Prostate gland (tissue), 2 donors: Measurements from ENCODE around the gene SLC26A5. TPM values are rescaled to one million over a fixed set of nuclear protein-coding genes. Genes with fewer than 3 reads are reported as not detected.
A peak's percentile ranks its signal among the peaks of the same experiment; 100 is the strongest.

ENCODE experiments used
- DNase-seq: peaks from one replicate; pipeline ENCODE4 v3.0.0-alpha.2; 2019; ENCODE audit warnings: low spot score
- H3K27ac ChIP-seq, 2 donors: fragments of 200-600 bp; sonication (generic); 2 replicates each; pipeline ENCODE4 v1.5.1; 2017 to 2019
- H3K27me3 ChIP-seq: fragments of 200-600 bp; sonication (generic); replicated peaks from 2 replicates; pipeline ENCODE4 v1.5.1; 2019; ENCODE audit not compliant: insufficient read depth
- H3K36me3 ChIP-seq, 2 donors: fragments of 200-600 bp; sonication (generic); 1 replicate in 1 of 2; 2 replicates in 1 of 2; pipeline versions ENCODE4 v1.5.1 to v1.8.1; 2017 to 2019
- H3K4me1 ChIP-seq: fragments of 200-600 bp; sonication (generic); replicated peaks from 2 replicates; pipeline ENCODE4 v1.5.1; 2019
- H3K4me3 ChIP-seq, 2 donors: fragments of 200-600 bp; sonication (generic); 2 replicates each; pipeline ENCODE4 v1.5.1; 2017 to 2019
- H3K9me3 ChIP-seq: fragments of 200-600 bp; sonication (generic); 2 replicates; pipeline ENCODE4 v1.5.1; 2017
- CTCF ChIP-seq, 4 experiments: fragments of 200-600 bp in 2 of 4; fragments of 450-650 bp in 2 of 4; sonication (generic) in 2 of 4; IDR thresholded peaks; 1 replicate in 3 of 4; 2 replicates in 1 of 4; pipeline ENCODE4 v1.5.1; 2016 to 2019; ENCODE audit warnings: antibody characterized with exemption in 4 of 4, mild to moderate bottlenecking in 2 of 4, moderate library complexity in 2 of 4
- POLR2A ChIP-seq: fragments of 450-650 bp; IDR thresholded peaks from one replicate; pipeline ENCODE4 v1.6.1; 2016; ENCODE audit warnings: antibody characterized with exemption, mild to moderate bottlenecking
- POLR2AphosphoS5 ChIP-seq: sonication (generic); formaldehyde crosslinking; IDR thresholded peaks from one replicate; pipeline ENCODE4 v1.6.1; 2017; ENCODE audit warnings: antibody characterized with exemption
- WGBS: methylation state at CpG from one replicate; pipeline ENCODE4 v1.1.5; 2018; 5-methylcytosine and 5-hydroxymethylcytosine counted together
- intact Hi-C: fragments of 100-400 bp; cut with DNase I; formaldehyde crosslinking; loops from one replicate; pipeline ENCODE4 v1.14.2; 2022
- total RNA-seq, 2 donors: library from RNA; depleted of rRNA; stranded (reverse); fragments of >200 nt; gene quantifications; one replicate each; pipeline ENCODE4 v1.1.0, GENCODE V29; 2016

The SLC26A5 gene
- total RNA-seq, 2 donors from 2014 or later: 1.5 to 3.9 TPM

GRCh38 chr7:103369432-103369831 lies 76.6 kb downstream of the SLC26A5 start:
- H3K4me3 ChIP-seq: no peak overlapping the region
- intact Hi-C loops: no loop called here
- no peaks in the 10 kb centered on the region for H3K4me1 ChIP-seq
- H3K36me3 ChIP-seq: peaks cover 7 to 13% of the 10 kb centered on the region in 2 donors
- WGBS: 95% methylated on average over 5 of the region's 5 CpGs
- H3K9me3 ChIP-seq: no peaks in the 10 kb centered on the region
- no peak overlapping the region for H3K27ac ChIP-seq
- TF ChIP-seq POLR2AphosphoS5: no peak
- TF ChIP-seq CTCF (IDR thresholded peaks at IDR 0.05): no peak
- no peak for TF ChIP-seq POLR2A
- no peaks in the 10 kb centered on the region for H3K27me3 ChIP-seq
- DNase-seq: no peak

GRCh38 chr7:103349805-103350204 lies 96.2 kb downstream of the SLC26A5 start:
- Histone ChIP-seq H3K4me3 (no peak overlapping the region), H3K9me3 (no peaks in the 10 kb centered on the region), H3K36me3 (no peaks in the 10 kb centered on the region), H3K27ac (no peak overlapping the region), H3K27me3 (no peaks in the 10 kb centered on the region), H3K4me1 (peaks cover 4% of the 10 kb centered on the region)
- no peak for DNase-seq
- intact Hi-C loops: no loop called here
- WGBS: 54% methylated on average over 1 of the region's 1 CpG
- no peak for TF ChIP-seq CTCF (IDR thresholded peaks at IDR 0.05)
- TF ChIP-seq POLR2A: no peak
- no peak for TF ChIP-seq POLR2AphosphoS5

GRCh38 chr7:103348959-103349358 lies 97.0 kb downstream of the SLC26A5 start:
- Histone ChIP-seq H3K4me1 (peaks cover 4% of the 10 kb centered on the region), H3K27ac (no peak overlapping the region), H3K4me3 (peak overlapping the region; percentile 72 to 76), H3K9me3 (no peaks in the 10 kb centered on the region), H3K36me3 (no peaks in the 10 kb centered on the region), H3K27me3 (no peaks in the 10 kb centered on the region)
- intact Hi-C loops: no loop called here
- TF ChIP-seq POLR2A (no peak), CTCF (IDR thresholded peaks at IDR 0.05) (no peak), POLR2AphosphoS5 (no peak)
- DNase-seq: no peak
- 40% methylated on average over 2 of the region's 2 CpGs for WGBS

- no peaks in the 10 kb centered on the region for H3K27me3 ChIP-seq
- DNase-seq: no peak
- WGBS: 7% methylated on average over 13 of the region's 13 CpGs
- peaks cover 4% of the 10 kb centered on the region for H3K4me1 ChIP-seq
- H3K27ac ChIP-seq: no peak overlapping the region
- intact Hi-C loops: no loop called here
- no peaks in the 10 kb centered on the region for H3K9me3 ChIP-seq
- no peak for TF ChIP-seq POLR2AphosphoS5
- TF ChIP-seq CTCF (IDR thresholded peaks at IDR 0.05): no peak
- no peak for TF ChIP-seq POLR2A
- peak overlapping the region; percentile 72 to 76 for H3K4me3 ChIP-seq
- no peaks in the 10 kb centered on the region for H3K36me3 ChIP-seq
These were observed 97.6 kb downstream of the SLC26A5 start for GRCh38 chr7:103348452-103348851.

GRCh38 chr7:103347507-103348267 lies 98.3 kb downstream of the SLC26A5 start, which contains the start of gene PSMC2:
TSS of gene PSMC2 (plus strand) at chr7:103347643. CDS start at chr7:103347712, 69 bp downstream.
- H3K36me3 ChIP-seq: no peaks in the 10 kb centered on the region
- intact Hi-C loops: no loop called here
- DNase-seq: peak; percentile 73
- WGBS: under 1% methylated on average over 25 of the region's 25 CpGs
- peak within 1 kb of the TSS; percentile 87 to 88 for H3K27ac ChIP-seq
- H3K4me3 ChIP-seq: peak within 1 kb of the TSS; percentile 72 to 76
- no peaks in the 10 kb centered on the region for H3K27me3 ChIP-seq
- TF ChIP-seq CTCF (IDR thresholded peaks at IDR 0.05) (no peak), POLR2A (no peak), POLR2AphosphoS5 (peak; percentile 73)
- H3K4me1 ChIP-seq: peaks cover 4% of the 10 kb centered on the region
- H3K9me3 ChIP-seq: no peaks in the 10 kb centered on the region
